ENCODE measurements around the gene PGK2.

GRCh38 chr6:49772285-49772684, 14.8 kb downstream of the PGK2 start:
- no peak for TF ChIP-seq REST (IDR thresholded peaks at IDR 0.05; ENCODE audit: insufficient replicate concordance, low read depth)
- no peak for TF ChIP-seq CTCF (IDR thresholded peaks at IDR 0.05; ENCODE audit: insufficient read depth, low read length)
- no peak for TF ChIP-seq SPI1 (IDR thresholded peaks at IDR 0.05; ENCODE audit: borderline replicate concordance, low read depth)
